Gastrocnemius medialis (tissue), 4 donors: Measurements from ENCODE around the gene TFAP2B.

Experiments
- CTCF ChIP-seq, 5 experiments: fragments of 450-650 bp in 3 of 5; fragments of 200-600 bp in 2 of 5; sonication (generic) in 2 of 5; IDR thresholded peaks in 4 of 5; conservative IDR thresholded peaks in 1 of 5; 1 replicate in 4 of 5; 2 replicates in 1 of 5; pipeline ENCODE4 v1.5.1; 2016 to 2019; ENCODE audit warnings: antibody characterized with exemption in 5 of 5, mild to moderate bottlenecking in 3 of 5, moderate library complexity in 3 of 5
- POLR2A ChIP-seq, 2 donors: fragments of 450-650 bp; IDR thresholded peaks; one replicate each; pipeline ENCODE4 v1.6.1; 2017; ENCODE audit warnings: antibody characterized with exemption in 2 of 2, mild to moderate bottlenecking in 2 of 2, moderate library complexity in 2 of 2

DNA sequence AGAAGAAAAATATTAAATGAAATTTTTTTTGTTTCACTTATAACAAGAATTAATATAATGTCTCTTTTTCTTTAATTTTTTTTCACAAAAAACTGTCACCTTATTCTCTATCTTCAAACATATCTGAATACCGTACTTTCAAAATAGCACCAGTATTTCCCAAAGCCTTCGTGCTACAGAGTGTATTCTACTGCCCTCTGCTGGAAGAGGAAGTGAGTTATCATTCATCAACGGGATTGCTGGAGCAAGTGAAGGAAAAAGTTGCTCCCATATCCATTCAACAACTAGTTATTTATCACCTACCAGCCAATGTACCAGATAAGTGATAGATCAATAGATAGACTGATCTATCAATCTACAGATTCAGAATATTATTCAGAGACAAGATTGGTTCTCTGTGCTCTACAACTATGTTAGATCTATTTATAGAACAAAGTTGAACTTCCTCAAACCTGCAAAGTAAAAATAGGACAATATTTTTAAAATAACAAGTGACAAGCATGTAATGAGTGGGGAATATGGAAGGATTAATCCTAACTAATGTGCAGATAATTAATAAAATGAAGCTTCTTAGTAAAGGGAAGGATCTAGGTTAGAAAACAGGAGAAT lies 26.7 kb upstream of the TFAP2B start:
- TF ChIP-seq CTCF (IDR thresholded peaks at IDR 0.05 in 4 of 5, conservative IDR thresholded peaks at IDR 0.05 in 1 of 5), result peak in 4 of 5 experiments; percentile 19 to 55 (median 32)
- no peak for TF ChIP-seq POLR2A (IDR thresholded peaks at IDR 0.05)
